ENCODE data around the gene CENPV. TPM values are rescaled to one million over a fixed set of nuclear protein-coding genes. Genes with fewer than 3 reads are reported as not detected.

CENPV gene
- total and polyA plus RNA-seq, 2 of the 13 experiments (the other 11 are each of a cell fraction or from before 2014, with no cell fraction given): 193 to 292 TPM

DNA sequence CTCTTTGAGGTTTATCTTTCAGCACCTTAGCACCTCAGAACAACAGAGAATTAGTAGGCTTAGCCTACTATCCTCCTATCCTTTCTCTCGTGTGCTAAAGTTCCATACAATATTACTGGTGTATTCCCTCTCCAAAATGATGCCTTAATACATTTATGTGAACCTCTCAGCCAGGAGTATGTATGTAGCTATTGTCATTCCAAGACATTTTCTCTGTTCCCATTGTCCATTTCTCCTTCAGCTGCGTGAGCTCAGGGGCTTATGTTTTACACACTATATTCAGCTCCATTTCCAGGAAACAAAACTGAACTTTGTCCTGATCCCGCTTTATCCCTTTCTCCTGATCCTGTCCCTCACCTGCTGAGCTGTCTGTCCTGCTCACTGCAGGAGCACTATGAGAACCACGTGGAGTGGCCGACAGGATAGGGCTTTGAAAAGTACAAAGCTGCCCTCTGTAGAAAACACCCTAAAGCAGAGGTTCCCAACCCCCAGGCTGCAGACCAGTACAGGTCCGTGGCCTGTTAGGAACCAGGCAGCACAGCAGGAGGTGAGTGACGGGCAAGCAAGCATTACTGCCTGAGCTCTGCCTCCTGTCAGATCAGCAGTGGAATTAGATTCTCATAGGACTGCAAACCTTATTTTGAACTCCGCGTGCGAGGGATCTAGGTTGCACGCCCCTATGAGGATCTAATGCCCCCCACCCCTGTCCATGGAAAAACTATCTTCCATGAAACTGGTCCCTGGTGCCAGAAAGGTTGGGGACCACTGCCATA lies 55.7 kb downstream of the CENPV start (continued):
- TF ChIP-seq, protein P1, sequence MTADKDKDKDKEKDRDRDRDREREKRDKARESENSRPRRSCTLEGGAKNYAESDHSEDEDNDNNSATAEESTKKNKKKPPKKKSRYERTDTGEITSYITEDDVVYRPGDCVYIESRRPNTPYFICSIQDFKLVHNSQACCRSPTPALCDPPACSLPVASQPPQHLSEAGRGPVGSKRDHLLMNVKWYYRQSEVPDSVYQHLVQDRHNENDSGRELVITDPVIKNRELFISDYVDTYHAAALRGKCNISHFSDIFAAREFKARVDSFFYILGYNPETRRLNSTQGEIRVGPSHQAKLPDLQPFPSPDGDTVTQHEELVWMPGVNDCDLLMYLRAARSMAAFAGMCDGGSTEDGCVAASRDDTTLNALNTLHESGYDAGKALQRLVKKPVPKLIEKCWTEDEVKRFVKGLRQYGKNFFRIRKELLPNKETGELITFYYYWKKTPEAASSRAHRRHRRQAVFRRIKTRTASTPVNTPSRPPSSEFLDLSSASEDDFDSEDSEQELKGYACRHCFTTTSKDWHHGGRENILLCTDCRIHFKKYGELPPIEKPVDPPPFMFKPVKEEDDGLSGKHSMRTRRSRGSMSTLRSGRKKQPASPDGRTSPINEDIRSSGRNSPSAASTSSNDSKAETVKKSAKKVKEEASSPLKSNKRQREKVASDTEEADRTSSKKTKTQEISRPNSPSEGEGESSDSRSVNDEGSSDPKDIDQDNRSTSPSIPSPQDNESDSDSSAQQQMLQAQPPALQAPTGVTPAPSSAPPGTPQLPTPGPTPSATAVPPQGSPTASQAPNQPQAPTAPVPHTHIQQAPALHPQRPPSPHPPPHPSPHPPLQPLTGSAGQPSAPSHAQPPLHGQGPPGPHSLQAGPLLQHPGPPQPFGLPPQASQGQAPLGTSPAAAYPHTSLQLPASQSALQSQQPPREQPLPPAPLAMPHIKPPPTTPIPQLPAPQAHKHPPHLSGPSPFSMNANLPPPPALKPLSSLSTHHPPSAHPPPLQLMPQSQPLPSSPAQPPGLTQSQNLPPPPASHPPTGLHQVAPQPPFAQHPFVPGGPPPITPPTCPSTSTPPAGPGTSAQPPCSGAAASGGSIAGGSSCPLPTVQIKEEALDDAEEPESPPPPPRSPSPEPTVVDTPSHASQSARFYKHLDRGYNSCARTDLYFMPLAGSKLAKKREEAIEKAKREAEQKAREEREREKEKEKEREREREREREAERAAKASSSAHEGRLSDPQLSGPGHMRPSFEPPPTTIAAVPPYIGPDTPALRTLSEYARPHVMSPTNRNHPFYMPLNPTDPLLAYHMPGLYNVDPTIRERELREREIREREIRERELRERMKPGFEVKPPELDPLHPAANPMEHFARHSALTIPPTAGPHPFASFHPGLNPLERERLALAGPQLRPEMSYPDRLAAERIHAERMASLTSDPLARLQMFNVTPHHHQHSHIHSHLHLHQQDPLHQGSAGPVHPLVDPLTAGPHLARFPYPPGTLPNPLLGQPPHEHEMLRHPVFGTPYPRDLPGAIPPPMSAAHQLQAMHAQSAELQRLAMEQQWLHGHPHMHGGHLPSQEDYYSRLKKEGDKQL (CRISPR knock-in tag; IDR thresholded peaks at IDR 0.05; ENCODE audit: low read depth): no peak
- peak; percentile 2 for TF ChIP-seq PHF5A (CRISPR knock-in tag; IDR thresholded peaks at IDR 0.05; ENCODE audit: low read depth, unreplicated experiment)
- TF ChIP-seq, protein P2, sequence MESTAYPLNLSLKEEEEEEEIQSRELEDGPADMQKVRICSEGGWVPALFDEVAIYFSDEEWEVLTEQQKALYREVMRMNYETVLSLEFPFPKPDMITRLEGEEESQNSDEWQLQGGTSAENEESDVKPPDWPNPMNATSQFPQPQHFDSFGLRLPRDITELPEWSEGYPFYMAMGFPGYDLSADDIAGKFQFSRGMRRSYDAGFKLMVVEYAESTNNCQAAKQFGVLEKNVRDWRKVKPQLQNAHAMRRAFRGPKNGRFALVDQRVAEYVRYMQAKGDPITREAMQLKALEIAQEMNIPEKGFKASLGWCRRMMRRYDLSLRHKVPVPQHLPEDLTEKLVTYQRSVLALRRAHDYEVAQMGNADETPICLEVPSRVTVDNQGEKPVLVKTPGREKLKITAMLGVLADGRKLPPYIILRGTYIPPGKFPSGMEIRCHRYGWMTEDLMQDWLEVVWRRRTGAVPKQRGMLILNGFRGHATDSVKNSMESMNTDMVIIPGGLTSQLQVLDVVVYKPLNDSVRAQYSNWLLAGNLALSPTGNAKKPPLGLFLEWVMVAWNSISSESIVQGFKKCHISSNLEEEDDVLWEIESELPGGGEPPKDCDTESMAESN (CRISPR knock-in tag; conservative IDR thresholded peaks at IDR 0.05): 0 out of 2 replicates have a peak, but pooled peaks have one; percentile 23
- no peak for TF ChIP-seq CREB1 (IDR thresholded peaks at IDR 0.05)
- no peak for TF ChIP-seq CREB1 (CRISPR knock-in tag; IDR thresholded peaks at IDR 0.05)
- TF ChIP-seq ZNF441 (CRISPR knock-in tag; IDR thresholded peaks at IDR 0.05; ENCODE audit: borderline replicate concordance): peak; percentile 25; the same call in 1 of the 2 replicates
- no peak; the same call in 1 of the 2 replicates for TF ChIP-seq KDM4B (CRISPR knock-in tag; IDR thresholded peaks at IDR 0.05)
- TF ChIP-seq HNRNPH1 (optimal IDR thresholded peaks at IDR 0.05; ENCODE audit: low read depth, low read length): no peak
- TF ChIP-seq PCBP2 (optimal IDR thresholded peaks at IDR 0.05; ENCODE audit: low read depth, low read length, poor library complexity, severe bottlenecking): no peak
- TF ChIP-seq TBX2 (CRISPR knock-in tag; IDR thresholded peaks at IDR 0.05; ENCODE audit: borderline replicate concordance): peak; percentile 2; the same call in 1 of the 2 replicates
- no peak; the same call in 1 of the 2 replicates for TF ChIP-seq MBD4 (IDR thresholded peaks at IDR 0.05; ENCODE audit: borderline replicate concordance, low read length)
- TF ChIP-seq ZNF841 (CRISPR knock-in tag; IDR thresholded peaks at IDR 0.05; ENCODE audit: borderline replicate concordance): 0 out of 2 replicates have a peak, but pooled peaks have one; percentile 39
- TF ChIP-seq NR2C2 (CRISPR knock-in tag; IDR thresholded peaks at IDR 0.05; ENCODE audit: borderline replicate concordance): 0 out of 2 replicates have a peak, but pooled peaks have one; percentile 11
- 0 out of 2 replicates have a peak, but pooled peaks have one; percentile 55 for TF ChIP-seq PAX8 (CRISPR knock-in tag; IDR thresholded peaks at IDR 0.05; ENCODE audit: borderline replicate concordance)
- peak; percentile 12 for TF ChIP-seq XRCC5 (optimal IDR thresholded peaks at IDR 0.05; ENCODE audit: low read length)
- TF ChIP-seq MTA1 (CRISPR knock-in tag; IDR thresholded peaks at IDR 0.05; ENCODE audit: borderline replicate concordance): no peak
- TF ChIP-seq MATR3 (CRISPR knock-in tag; IDR thresholded peaks at IDR 0.05): no peak
- TF ChIP-seq ZKSCAN5 (CRISPR knock-in tag; IDR thresholded peaks at IDR 0.05): 0 out of 2 replicates have a peak, but pooled peaks have one; percentile 36
- TF ChIP-seq, protein P3, sequence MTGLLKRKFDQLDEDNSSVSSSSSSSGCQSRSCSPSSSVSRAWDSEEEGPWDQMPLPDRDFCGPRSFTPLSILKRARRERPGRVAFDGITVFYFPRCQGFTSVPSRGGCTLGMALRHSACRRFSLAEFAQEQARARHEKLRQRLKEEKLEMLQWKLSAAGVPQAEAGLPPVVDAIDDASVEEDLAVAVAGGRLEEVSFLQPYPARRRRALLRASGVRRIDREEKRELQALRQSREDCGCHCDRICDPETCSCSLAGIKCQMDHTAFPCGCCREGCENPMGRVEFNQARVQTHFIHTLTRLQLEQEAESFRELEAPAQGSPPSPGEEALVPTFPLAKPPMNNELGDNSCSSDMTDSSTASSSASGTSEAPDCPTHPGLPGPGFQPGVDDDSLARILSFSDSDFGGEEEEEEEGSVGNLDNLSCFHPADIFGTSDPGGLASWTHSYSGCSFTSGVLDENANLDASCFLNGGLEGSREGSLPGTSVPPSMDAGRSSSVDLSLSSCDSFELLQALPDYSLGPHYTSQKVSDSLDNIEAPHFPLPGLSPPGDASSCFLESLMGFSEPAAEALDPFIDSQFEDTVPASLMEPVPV (CRISPR knock-in tag; IDR thresholded peaks at IDR 0.05): no peak; the same call in 1 of the 2 replicates
- no peak for TF ChIP-seq MED13 (CRISPR knock-in tag; IDR thresholded peaks at IDR 0.05)
- 0 out of 2 replicates have a peak, but pooled peaks have one; percentile 10 for TF ChIP-seq GATA4 (IDR thresholded peaks at IDR 0.05; ENCODE audit: borderline replicate concordance, low read depth)

Data from HepG2 (cell line).